Liver (tissue), 9 donors: ENCODE results near the gene DHRS7. TPM values are rescaled to one million over a fixed set of nuclear protein-coding genes. Genes with fewer than 3 reads are reported as not detected.

Source experiments
- DNase-seq: peaks from one replicate; pipeline ENCODE4 v3.0.0-alpha.2; 2017; ENCODE audit warnings: low spot score
- H3K27ac ChIP-seq, 2 donors: one replicate each; pipeline ENCODE4 v1.7.0; 2013; ENCODE audit warnings: inconsistent platforms in 2 of 2, low read length in 2 of 2, control low read depth in 1 of 2, low read depth in 1 of 2, mild to moderate bottlenecking in 1 of 2
- H3K27me3 ChIP-seq, 4 donors: one replicate each; pipeline versions ENCODE4 v1.6.1 to v1.7.0; 2013; ENCODE audit warnings: low read length in 3 of 4, inconsistent platforms in 1 of 4, mild to moderate bottlenecking in 1 of 4, moderate library complexity in 1 of 4; ENCODE audit not compliant: control insufficient read depth in 4 of 4, insufficient read depth in 4 of 4
- H3K36me3 ChIP-seq, 4 donors: one replicate each; pipeline versions ENCODE4 v1.6.1 to v1.7.0; 2013; ENCODE audit warnings: low read length in 3 of 4, mild to moderate bottlenecking in 3 of 4, low read depth in 1 of 4, moderate library complexity in 1 of 4; ENCODE audit not compliant: control insufficient read depth in 4 of 4, insufficient read depth in 3 of 4
- H3K4me1 ChIP-seq, 4 donors: one replicate each; pipeline versions ENCODE4 v1.6.1 to v1.7.0; 2013; ENCODE audit warnings: low read length in 3 of 4, mild to moderate bottlenecking in 3 of 4, moderate library complexity in 1 of 4; ENCODE audit not compliant: control insufficient read depth in 4 of 4, insufficient read depth in 4 of 4
- H3K4me3 ChIP-seq, 3 donors: one replicate each; pipeline versions ENCODE4 v1.6.1 to v1.7.0; 2013; ENCODE audit warnings: low read length in 3 of 3, control low read depth in 1 of 3, low read depth in 1 of 3, mild to moderate bottlenecking in 1 of 3
- H3K9ac ChIP-seq, 2 donors: one replicate each; pipeline ENCODE4 v1.7.0; 2013; ENCODE audit warnings: low read length in 2 of 2, mild to moderate bottlenecking in 2 of 2, moderate library complexity in 2 of 2, control low read depth in 1 of 2, low read depth in 1 of 2
- H3K9me3 ChIP-seq, 4 donors: one replicate each; pipeline versions ENCODE4 v1.6.1 to v1.7.0; 2013; ENCODE audit warnings: low read length in 3 of 4; ENCODE audit not compliant: control insufficient read depth in 4 of 4
- EGR1 ChIP-seq, 2 donors: IDR thresholded peaks; 2 replicates each; pipeline ENCODE4 v1.6.1; 2016 to 2018; ENCODE audit warnings: antibody characterized with exemption in 2 of 2, low read depth in 2 of 2
- FOXA1 ChIP-seq: IDR thresholded peaks from 2 replicates; pipeline ENCODE4 v1.6.1; 2016; ENCODE audit warnings: antibody characterized with exemption
- FOXA2 ChIP-seq: IDR thresholded peaks from 2 replicates; pipeline ENCODE4 v1.6.1; 2016; ENCODE audit warnings: antibody characterized with exemption
- GABPA ChIP-seq, 2 donors: IDR thresholded peaks in 1 of 2; conservative IDR thresholded peaks in 1 of 2; 2 replicates each; pipeline ENCODE4 v1.6.1; 2016; ENCODE audit warnings: antibody characterized with exemption in 2 of 2, mild to moderate bottlenecking in 1 of 2, moderate library complexity in 1 of 2
- HNF4A ChIP-seq, 2 donors: conservative IDR thresholded peaks; 2 replicates each; pipeline ENCODE4 v1.6.1; 2016; ENCODE audit warnings: antibody characterized with exemption in 2 of 2, mild to moderate bottlenecking in 2 of 2
- HNF4G ChIP-seq: IDR thresholded peaks from 2 replicates; pipeline ENCODE4 v1.6.1; 2016; ENCODE audit warnings: antibody characterized with exemption
- JUND ChIP-seq, 2 donors: IDR thresholded peaks; 2 replicates each; pipeline ENCODE4 v1.6.1; 2016; ENCODE audit warnings: antibody characterized with exemption in 2 of 2
- NR2F2 ChIP-seq: IDR thresholded peaks from 2 replicates; pipeline ENCODE4 v1.6.1; 2016; ENCODE audit warnings: antibody characterized with exemption
- RAD21 ChIP-seq, 2 donors: IDR thresholded peaks; 2 replicates each; pipeline ENCODE4 v1.6.1; 2016; ENCODE audit warnings: antibody characterized with exemption in 2 of 2, mild to moderate bottlenecking in 2 of 2
- RXRA ChIP-seq, 2 donors: IDR thresholded peaks; 2 replicates each; pipeline ENCODE4 v1.6.1; 2017 to 2018; ENCODE audit warnings: antibody characterized with exemption in 2 of 2, mild to moderate bottlenecking in 1 of 2
- SP1 ChIP-seq: IDR thresholded peaks from 2 replicates; pipeline ENCODE4 v1.6.1; 2018; ENCODE audit warnings: antibody characterized with exemption, mild to moderate bottlenecking
- TAF1 ChIP-seq: conservative IDR thresholded peaks from 2 replicates; pipeline ENCODE4 v1.6.1; 2016; ENCODE audit warnings: antibody characterized with exemption, mild to moderate bottlenecking
- YY1 ChIP-seq: IDR thresholded peaks from 2 replicates; pipeline ENCODE4 v1.6.1; 2016; ENCODE audit warnings: antibody characterized with exemption, mild to moderate bottlenecking
- WGBS: extraction: QIAGEN DNeasy Blood & Tissue Kit; methylation state at CpG from one replicate; pipeline ENCODE4 v1.1.7; 2013; 5-methylcytosine and 5-hydroxymethylcytosine counted together
- polyA plus RNA-seq, 2 donors: library from polyadenylated mRNA; stranded (reverse) in 1 of 2; unstranded in 1 of 2; fragments of 200-250 nt in 1 of 2; fragments of >200 nt in 1 of 2; fragmentation: Nextera tagmentation in 1 of 2; extraction: Ambion mirVana in 1 of 2; gene quantifications; one replicate each; pipeline versions ENCODE4 v1.2.1 to v1.2.3, GENCODE V29; 2013 to 2015
- total RNA-seq, 2 donors: library from RNA; depleted of rRNA; stranded (reverse); fragments of >200 nt; gene quantifications; one replicate each; pipeline ENCODE4 v1.2.3, GENCODE V29; 2014
- TF ChIP-seq, protein P1 (sequence below): IDR thresholded peaks from 2 replicates; pipeline ENCODE4 v1.6.1; 2016; ENCODE audit warnings: antibody characterized with exemption
- TF ChIP-seq, protein P2 (sequence below): fragments of 150-350 bp; IDR thresholded peaks from 2 replicates; pipeline ENCODE4 v1.5.1; 2017; ENCODE audit warnings: improper control_type of control experiment, low read depth, low read length; ENCODE audit not compliant: missing input control
- TF ChIP-seq, protein P3 (sequence below): IDR thresholded peaks from 2 replicates; pipeline ENCODE4 v1.6.1; 2016; ENCODE audit warnings: antibody characterized with exemption
- TF ChIP-seq, protein P4 (sequence below): IDR thresholded peaks from 2 replicates; pipeline ENCODE4 v1.6.1; 2016; ENCODE audit warnings: antibody characterized with exemption
- TF ChIP-seq, protein P5 (sequence below): IDR thresholded peaks from 2 replicates; pipeline ENCODE4 v1.6.1; 2016; ENCODE audit warnings: antibody characterized with exemption, mild to moderate bottlenecking
- donor health status: healthy.
- donor health status: healthy.
- donor health status: healthy.
- donor health status: healthy.
- donor health status: healthy.

DHRS7 gene
- total and polyA plus RNA-seq, 4 donors, result 42.1 to 180 (median 80.3) TPM

DNA sequence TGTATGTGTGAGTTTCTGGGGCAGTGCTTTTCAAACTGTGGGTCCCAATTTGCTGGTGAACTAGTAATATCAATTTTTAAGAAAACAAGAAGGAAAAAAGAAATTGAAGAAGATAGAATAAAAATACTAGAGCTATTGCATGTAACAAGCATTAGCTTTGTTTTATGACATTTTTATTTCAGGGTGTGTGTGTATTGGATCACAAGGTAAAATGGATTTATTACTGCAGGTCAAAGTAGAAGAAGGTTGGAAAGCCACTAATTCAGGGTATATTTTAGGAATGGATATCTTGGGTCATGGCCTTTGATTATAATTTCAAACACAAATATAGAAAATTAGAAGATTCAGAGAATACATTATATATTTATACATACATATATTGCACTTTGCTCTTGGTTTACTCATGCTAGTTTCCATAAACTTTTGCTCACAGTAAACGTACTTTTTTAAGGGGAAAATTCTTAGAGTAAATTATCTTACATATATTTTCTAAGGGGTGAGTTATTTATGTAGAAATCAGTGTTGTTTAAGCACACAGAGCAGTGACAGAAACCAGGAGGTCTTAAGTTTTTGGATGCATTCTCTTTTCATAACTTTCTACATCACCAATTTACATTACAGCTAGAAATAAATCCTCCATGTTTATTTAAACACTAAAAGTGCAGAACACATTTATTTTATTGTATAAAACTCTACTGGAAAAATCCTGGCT, 49.4 kb upstream of the DHRS7 start (continued):
- TF ChIP-seq, protein P1, sequence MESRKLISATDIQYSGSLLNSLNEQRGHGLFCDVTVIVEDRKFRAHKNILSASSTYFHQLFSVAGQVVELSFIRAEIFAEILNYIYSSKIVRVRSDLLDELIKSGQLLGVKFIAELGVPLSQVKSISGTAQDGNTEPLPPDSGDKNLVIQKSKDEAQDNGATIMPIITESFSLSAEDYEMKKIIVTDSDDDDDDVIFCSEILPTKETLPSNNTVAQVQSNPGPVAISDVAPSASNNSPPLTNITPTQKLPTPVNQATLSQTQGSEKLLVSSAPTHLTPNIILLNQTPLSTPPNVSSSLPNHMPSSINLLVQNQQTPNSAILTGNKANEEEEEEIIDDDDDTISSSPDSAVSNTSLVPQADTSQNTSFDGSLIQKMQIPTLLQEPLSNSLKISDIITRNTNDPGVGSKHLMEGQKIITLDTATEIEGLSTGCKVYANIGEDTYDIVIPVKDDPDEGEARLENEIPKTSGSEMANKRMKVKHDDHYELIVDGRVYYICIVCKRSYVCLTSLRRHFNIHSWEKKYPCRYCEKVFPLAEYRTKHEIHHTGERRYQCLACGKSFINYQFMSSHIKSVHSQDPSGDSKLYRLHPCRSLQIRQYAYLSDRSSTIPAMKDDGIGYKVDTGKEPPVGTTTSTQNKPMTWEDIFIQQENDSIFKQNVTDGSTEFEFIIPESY, result no peak
- no peak for TF ChIP-seq HNF4A (conservative IDR thresholded peaks at IDR 0.05)
- no peak for TF ChIP-seq FOXA1

DNA sequence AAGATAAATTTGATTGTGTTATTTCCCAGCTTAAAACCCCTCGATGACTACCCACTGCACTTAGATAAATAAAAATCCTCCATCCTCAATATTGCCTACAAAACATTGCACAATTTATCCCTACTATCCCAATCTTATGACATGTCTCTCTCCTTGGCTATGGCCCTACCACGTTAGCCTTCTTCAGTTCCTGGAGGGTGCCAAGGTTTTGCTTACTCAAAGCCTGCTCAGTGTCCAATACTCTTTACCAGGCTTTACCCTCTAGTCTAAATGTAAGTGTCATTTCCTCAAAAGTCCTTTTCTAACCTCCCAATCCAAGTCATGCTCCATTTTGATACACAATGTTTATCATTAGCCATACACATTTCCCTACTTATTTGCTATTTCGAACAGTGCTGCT, 48.8 kb upstream of the DHRS7 start:
- DNase-seq, result no peak
- Histone ChIP-seq H3K27me3 (no peaks in the 10 kb centered on the region), H3K9me3 (no peaks in the 10 kb centered on the region), H3K9ac (no peak overlapping the region), H3K36me3 (no peaks in the 10 kb centered on the region), H3K27ac (no peak overlapping the region), H3K4me3 (no peak overlapping the region), H3K4me1 (no peaks in the 10 kb centered on the region)
- TF ChIP-seq, protein P2, sequence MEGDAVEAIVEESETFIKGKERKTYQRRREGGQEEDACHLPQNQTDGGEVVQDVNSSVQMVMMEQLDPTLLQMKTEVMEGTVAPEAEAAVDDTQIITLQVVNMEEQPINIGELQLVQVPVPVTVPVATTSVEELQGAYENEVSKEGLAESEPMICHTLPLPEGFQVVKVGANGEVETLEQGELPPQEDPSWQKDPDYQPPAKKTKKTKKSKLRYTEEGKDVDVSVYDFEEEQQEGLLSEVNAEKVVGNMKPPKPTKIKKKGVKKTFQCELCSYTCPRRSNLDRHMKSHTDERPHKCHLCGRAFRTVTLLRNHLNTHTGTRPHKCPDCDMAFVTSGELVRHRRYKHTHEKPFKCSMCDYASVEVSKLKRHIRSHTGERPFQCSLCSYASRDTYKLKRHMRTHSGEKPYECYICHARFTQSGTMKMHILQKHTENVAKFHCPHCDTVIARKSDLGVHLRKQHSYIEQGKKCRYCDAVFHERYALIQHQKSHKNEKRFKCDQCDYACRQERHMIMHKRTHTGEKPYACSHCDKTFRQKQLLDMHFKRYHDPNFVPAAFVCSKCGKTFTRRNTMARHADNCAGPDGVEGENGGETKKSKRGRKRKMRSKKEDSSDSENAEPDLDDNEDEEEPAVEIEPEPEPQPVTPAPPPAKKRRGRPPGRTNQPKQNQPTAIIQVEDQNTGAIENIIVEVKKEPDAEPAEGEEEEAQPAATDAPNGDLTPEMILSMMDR, result no peak
- TF ChIP-seq GABPA (IDR thresholded peaks at IDR 0.05 in 1 of 2, conservative IDR thresholded peaks at IDR 0.05 in 1 of 2) (no peak), FOXA1 (no peak), RAD21 (IDR thresholded peaks at IDR 0.05) (no peak), YY1 (no peak), HNF4G (no peak), NR2F2 (no peak), RXRA (IDR thresholded peaks at IDR 0.05) (no peak), FOXA2 (no peak), HNF4A (conservative IDR thresholded peaks at IDR 0.05) (no peak), JUND (IDR thresholded peaks at IDR 0.05) (no peak), TAF1 (no peak), EGR1 (IDR thresholded peaks at IDR 0.05; ENCODE audit: low read depth in 2 of 2) (no peak), SP1 (no peak)
- TF ChIP-seq, protein P3, sequence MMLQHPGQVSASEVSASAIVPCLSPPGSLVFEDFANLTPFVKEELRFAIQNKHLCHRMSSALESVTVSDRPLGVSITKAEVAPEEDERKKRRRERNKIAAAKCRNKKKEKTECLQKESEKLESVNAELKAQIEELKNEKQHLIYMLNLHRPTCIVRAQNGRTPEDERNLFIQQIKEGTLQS, result no peak
- TF ChIP-seq, protein P4, sequence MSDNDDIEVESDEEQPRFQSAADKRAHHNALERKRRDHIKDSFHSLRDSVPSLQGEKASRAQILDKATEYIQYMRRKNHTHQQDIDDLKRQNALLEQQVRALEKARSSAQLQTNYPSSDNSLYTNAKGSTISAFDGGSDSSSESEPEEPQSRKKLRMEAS, result no peak
- TF ChIP-seq, protein P5, sequence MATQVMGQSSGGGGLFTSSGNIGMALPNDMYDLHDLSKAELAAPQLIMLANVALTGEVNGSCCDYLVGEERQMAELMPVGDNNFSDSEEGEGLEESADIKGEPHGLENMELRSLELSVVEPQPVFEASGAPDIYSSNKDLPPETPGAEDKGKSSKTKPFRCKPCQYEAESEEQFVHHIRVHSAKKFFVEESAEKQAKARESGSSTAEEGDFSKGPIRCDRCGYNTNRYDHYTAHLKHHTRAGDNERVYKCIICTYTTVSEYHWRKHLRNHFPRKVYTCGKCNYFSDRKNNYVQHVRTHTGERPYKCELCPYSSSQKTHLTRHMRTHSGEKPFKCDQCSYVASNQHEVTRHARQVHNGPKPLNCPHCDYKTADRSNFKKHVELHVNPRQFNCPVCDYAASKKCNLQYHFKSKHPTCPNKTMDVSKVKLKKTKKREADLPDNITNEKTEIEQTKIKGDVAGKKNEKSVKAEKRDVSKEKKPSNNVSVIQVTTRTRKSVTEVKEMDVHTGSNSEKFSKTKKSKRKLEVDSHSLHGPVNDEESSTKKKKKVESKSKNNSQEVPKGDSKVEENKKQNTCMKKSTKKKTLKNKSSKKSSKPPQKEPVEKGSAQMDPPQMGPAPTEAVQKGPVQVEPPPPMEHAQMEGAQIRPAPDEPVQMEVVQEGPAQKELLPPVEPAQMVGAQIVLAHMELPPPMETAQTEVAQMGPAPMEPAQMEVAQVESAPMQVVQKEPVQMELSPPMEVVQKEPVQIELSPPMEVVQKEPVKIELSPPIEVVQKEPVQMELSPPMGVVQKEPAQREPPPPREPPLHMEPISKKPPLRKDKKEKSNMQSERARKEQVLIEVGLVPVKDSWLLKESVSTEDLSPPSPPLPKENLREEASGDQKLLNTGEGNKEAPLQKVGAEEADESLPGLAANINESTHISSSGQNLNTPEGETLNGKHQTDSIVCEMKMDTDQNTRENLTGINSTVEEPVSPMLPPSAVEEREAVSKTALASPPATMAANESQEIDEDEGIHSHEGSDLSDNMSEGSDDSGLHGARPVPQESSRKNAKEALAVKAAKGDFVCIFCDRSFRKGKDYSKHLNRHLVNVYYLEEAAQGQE, result no peak
- TF ChIP-seq, protein P1, result no peak
- WGBS, result 80% methylated on average over 3 of the region's 3 CpGs
